DMS153 treated with DMSO at 0.1 percent for 48 hours (cell line): ENCODE measurements around the gene BDKRB1.

ENCODE experiments used
- DNase-seq: peaks from one replicate; lab custom pipeline; 2025; ENCODE audit not compliant: unreplicated experiment; lab: John Stamatoyannopoulos, UW

The BDKRB1 gene

DNA sequence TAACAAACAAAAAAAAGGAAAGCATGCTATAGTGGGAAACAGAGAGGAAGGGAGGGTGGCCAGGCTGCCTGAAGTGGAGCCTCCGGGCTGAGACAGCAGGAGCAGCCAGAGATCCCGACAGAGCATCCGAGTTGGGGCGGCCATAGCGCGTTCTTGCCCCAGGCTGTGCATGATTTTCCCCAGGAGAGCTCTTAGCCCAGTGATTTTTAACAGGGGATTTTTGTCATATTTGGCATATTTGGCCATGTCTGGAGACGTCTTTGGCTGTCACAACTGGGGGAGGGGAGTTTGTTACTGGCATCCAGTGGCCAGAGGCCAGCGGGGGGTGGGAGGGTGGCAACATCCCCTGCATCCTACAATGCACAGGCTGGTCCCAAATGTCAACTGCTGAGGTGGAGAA is 23.6 kb downstream of the BDKRB1 start:
- no peak for DNase-seq

DNA sequence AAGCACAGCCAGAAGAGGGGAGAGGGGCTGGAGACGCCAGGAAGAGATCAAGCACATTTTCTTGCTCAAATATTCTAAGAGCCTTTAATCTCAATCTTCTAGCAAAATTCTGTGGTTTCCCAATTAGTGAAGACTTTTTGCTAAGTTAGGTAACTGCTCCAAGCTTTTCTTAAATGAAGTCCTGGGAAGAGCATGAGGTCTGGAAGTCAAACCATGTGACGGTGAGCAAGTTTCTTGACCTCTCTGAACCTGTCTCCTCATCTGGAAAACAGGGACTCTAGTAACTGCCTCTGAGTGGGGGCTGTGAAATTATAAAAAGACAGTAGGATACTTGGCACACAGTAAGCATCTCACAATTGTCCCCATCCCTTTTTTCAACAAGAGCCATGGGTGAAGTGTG is 24.1 kb downstream of the BDKRB1 start:
- DNase-seq, result no peak

DNA sequence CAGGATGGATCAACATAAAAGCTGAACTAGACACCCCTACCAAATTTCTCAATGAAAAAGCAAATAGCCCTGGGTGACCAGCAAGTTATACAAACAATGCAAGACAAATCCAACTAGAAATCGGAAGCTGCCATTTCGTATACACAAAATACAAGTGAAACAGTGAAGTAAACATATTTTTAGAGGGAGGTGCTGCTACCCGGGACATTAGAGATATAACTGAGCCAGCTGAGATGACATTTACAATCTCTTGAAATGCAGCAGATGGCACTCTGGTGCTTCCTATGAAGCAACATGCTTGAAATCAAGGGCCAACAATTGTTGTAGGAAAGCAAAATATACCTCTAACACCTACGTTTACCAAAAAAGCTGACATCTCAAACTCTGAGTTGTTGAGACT is 25.5 kb downstream of the BDKRB1 start:
- no peak for DNase-seq

DNA sequence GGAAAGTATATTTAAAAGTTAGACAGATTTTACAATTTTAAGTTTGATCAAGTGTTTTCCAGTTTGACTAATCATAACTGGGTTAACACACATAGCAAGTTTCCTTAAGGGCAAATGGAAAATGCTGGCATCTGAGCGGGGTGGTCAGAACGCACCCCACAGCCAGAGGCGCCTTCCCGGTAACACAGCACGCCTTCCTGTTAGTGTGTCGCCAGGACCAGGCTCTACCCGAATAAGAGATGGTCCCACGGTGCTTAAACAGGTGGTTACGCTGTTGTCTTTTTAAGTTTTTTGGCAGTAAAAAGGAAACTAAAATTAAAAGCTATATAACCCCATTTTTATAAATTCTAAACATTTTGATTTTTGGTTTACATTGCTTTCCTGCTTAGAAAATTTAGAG is 28.0 kb downstream of the BDKRB1 start:
- DNase-seq, result no peak

DNA sequence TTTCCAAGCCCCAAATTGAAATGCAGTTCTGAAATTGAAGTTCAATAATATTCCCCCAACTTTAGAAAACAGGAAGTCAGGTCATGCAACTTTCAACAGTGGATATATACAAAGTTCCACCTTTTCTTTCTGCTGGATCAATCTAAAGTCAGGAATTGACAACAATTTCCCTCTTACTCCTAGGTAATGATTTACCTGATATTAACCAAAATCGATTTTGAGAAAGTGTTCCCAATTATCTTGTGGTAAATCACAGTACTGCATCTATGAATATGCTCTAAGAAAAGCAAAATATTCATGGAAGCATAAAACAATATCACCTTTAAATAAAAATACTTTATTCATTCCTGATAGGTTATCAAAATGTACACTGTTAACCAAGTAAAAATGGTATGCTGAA is 28.4 kb downstream of the BDKRB1 start:
- DNase-seq, result no peak

DNA sequence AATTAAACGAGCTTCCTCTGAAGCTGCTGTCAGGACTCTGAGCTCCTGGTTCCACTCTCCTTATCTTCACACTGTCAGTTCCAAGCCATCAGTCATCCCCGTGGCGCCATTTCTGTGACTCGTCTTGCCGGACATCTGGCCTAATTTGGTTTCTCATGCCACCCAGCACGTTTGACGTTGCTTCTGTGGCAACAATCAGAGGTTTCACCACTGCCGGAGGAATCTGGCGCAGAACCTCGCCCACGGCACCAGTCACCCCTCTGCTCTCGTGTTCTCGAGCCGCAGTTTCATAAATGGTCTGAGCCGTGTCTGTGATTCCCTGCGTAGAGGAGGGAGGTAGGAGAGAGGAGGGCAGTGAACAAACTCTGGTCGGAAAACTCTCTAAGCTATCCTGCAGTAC is 29.7 kb downstream of the BDKRB1 start:
- DNase-seq, result no peak

DNA sequence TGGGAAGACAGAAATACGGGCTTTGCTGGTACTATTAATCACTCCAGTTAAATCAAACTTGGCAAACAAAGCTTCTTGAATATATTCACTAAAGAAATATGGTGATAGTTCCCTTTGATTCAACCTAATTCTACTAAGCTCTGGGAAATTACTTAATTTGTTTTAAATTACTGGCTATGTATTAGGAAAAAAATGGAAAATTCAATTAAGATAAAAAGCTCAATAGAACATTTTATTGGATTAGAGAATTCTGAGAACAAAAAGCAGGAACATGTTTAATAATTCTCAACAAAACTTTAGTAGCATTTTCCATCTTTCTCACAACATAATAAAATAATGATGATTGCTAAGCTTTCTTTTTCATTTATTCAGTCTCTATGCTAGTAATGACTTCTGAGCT is 30.2 kb downstream of the BDKRB1 start:
- DNase-seq, result no peak

DNA sequence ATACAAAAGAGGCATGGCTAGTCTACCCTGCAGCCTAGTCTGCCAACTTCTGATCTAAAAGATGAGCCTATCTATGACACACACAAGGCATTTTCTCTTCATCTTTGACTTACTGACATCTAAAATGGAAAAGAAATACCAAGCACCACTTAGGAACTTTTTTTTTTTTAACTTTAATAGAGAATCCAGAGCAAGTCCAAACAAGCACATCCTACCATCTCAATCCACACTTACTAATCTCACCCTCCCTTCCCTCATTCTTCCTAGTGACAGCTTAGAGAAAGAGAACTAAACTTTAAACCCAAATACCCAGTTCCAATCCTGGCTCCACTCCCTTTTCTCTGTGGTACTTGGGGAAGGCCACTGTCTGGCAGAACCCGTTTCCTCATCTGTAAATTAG is 31.8 kb downstream of the BDKRB1 start:
- DNase-seq, result no peak

DNA sequence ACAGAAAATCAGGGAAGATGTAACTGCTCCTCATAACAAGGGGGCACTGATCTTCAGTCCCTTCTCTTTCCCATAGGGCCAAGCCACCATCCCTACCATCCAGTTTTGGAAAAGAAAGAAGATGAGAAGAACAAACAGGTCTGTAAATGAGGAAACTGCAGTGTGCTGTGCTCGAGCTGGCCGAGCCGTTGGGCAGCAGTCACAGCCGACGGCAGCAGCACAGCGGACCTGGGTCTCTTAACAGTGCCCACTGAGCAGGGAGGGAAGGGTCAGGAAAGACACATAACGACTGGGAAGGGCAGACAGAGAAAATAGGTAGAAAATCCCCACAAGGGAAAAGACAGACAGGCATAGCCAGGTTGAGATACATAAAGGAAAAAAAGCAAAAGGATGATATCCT is 38.2 kb downstream of the BDKRB1 start:
- no peak for DNase-seq

DNA sequence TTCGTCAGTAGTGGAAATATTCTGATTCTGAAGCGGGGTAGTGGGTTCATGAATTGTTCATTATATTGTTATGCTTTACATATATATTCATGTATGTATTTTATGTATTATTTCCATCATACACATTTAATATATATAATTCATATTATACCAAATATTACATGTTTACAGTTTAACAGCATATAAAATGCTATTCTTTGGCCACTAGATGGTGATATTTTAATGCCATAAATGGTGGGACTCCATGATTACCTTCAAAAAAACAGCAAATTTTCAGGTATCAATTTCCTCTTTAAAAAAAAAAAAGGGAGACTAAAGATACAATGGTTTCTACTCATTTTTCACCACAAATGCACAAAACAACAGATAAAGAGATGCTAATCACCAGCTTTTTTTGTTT is 41.0 kb downstream of the BDKRB1 start:
- DNase-seq, result peak; percentile 31

DNA sequence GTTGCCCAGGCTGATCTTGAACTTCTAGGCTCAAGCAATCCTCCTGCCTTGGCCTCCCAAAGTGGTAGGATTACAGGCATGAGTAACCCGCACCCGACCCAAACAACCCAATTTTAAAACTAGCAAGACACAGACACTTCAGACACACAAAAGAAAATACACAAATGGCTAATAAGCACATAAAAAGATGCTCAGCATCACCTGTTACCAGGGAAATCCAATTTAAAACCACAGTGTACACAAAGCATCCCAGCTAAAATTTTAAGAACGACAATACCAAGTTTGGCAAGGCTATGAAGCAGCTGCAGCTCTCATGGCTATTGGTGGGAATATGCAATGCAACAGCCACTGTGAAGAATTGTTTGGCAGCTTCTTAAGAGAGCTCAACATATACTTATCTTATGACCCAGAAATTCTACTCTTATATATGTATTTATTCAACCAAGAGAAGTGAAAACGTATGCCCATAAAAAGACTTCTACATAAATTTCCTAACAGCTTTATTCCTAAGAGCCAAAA is 42.0 kb downstream of the BDKRB1 start:
- no peak for DNase-seq

DNA sequence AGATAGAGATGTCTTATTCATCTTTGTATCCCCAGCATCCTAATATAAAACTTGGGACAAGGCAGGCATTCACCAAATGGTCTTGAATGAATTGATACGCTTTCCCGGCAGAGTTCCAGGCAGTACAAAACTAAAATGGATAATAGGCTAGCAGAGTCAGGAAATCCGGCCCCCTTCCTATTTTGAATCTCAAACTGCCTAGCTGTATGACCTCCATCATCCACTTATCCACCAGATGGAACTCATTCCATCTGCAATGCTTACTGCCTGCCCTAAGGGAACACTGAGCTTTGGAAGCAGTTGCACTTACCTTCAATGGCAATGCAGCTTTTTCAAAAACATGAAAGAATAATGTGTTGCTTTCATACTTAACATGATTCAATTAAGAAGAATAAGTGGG is 43.4 kb downstream of the BDKRB1 start:
- no peak for DNase-seq

DNA sequence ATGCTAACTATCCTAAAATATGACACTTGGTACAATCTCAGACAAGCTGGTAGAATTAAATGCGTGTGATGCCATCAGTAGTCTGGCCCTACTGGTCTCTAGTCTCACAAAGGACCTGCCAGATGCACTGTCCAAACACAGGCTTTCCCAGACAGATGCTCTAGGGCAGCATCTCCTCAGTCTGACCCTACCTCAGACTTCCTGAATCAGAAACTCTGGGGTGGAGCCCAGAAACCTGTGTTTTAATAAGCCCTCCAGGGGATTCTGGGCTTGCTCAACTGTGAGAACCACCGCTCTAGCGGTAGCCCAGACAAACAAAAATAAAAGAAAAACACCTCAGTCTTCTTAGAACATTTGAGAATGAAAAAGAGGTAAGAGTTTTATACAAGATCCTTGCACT is 48.0 kb downstream of the BDKRB1 start:
- DNase-seq, result no peak

DNA sequence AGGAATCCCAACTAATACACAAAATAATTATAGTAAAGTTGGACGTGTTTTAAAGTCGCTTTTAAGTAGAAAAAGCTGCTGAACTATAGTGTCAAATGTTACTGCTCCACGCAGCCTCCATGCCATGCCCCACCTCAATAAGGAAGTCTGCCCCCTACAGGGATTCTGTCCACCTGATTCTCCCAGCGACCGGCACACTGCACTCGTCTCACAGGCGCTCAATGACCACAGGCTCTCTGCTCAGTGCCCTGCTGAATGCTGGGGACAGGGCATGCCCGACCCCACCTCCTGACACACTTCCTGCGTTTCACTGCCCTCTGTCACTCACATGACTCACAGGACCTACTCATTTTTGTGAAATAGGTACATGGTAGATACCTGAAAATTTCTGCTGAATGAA is 48.9 kb downstream of the BDKRB1 start:
- DNase-seq, result no peak

DNA sequence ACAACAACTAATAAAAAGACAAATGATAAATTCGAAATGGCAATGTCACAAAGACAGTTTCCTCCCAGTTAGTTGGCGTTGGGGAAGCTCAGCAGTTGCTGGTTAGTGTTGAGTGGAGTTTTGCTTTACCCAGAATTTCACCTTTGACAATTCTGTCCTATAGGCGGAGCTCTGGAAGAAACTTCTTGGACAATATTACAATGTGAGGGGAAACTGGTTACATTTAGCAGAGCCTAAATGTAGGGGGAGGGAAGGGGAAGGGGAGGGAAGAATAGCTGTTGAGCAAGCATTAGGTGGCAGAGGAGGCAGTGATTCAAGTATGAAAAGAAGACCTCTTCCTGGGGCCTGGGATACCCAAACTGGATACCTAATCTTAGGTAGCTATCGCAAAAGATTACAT is 51.4 kb downstream of the BDKRB1 start:
- no peak for DNase-seq

DNA sequence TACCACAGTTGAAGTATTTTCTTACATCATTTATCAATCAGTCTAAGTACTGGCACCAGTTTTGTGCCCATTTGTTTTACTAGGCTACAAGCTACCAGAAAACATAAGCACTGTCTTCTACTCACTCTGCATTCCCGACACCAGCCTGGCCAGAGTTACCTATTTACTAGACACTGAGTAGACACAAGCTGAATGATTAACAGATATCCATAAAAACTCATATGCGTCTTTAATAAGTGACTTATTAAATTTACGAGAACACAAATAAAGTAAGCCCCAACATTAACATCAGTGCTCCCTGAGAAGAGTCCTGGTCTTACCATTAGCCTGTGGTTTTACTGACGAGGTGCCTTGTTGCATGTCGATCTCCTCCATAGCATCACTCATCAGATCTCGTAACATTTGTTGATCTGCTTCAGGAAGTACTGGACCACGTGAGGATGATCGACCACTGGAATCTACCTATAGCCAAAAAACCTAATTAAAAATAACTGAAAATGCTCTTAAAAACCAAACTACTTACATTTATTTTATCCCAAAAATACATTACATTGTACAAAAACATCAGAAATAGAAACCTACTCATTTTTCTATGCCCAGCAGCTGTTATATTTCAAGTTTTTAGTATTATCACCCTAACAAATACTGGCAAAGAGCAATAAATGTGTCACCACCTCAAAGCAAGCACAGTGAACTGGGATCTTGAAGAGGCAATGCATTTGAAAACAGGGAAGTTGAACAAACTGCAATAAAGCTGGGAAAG is 53.3 kb downstream of the BDKRB1 start:
- DNase-seq, result no peak

DNA sequence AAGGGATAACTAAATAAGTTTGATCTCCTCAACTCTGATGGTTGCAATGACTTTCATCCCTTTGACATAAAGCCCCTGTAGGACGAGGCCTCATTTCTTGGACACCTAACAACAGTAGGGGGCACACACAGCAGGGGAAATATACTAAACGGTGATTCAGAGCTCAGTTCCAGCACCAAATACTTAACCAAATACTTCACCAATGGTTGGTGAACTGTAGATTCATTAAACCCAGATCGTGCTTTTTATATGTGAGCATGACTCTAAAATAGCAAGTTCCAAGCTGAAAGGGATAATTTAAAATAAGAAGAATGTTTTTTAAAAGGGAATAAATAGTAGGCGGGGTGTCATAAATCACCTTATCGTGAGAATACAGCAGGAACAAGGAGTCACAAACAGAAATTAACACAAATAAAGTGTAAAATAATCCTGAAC is 53.9 kb downstream of the BDKRB1 start:
- DNase-seq, result no peak

DNA sequence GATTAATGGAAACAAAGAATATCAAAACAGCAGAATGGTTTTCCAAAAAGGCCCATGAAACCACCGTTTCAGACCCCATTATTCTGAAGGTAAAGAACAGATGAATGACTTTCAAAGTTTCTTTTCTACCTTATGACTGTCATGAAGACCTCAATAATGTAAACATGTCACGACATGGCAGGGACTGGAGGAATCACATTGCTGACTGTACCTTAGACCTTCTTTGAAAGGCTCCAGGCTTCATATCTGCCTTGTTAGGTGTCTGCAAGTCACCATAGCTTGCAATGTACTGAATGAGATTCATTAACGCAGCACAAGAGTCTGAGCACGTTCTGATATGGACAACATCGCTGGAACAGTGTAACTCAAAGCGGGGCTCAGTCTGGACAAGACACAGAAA is 54.9 kb downstream of the BDKRB1 start:
- no peak for DNase-seq
